DND-41 (cell line): ENCODE data around the gene PRRT1B.
"Not testable (repeated sequence)": the region's sequence is repeated elsewhere in the genome, so short reads cannot be mapped to it uniquely, and the experiment has no call there.

ENCODE experiments used
- ATAC-seq: fragments of 200-7000 bp; cut with Tn5 transposase; 3 replicates; pipeline ENCODE4 v1.9.1; 2021; ENCODE audit warnings: low read depth; ENCODE audit not compliant: insufficient read depth
- DNase-seq: peaks from one replicate; pipeline ENCODE4 v3.0.0-alpha.2; 2020
- H2AFZ ChIP-seq: 2 replicates; pipeline ENCODE4 v1.6.0; 2012; ENCODE audit warnings: low read depth, low read length
- H3K27ac ChIP-seq: 2 replicates; pipeline ENCODE4 v1.5.1; 2012; ENCODE audit warnings: low read length, inconsistent platforms
- H3K27me3 ChIP-seq: fragments of 200-600 bp; sonication (generic); 2 replicates; pipeline ENCODE4 v1.6.0; 2012; ENCODE audit warnings: low read length, mild to moderate bottlenecking, inconsistent platforms; ENCODE audit not compliant: insufficient read depth, poor library complexity
- H3K36me3 ChIP-seq: 2 replicates; pipeline ENCODE4 v1.5.1; 2012; ENCODE audit warnings: low read length, inconsistent platforms; ENCODE audit not compliant: insufficient read depth
- H3K4me1 ChIP-seq: 2 replicates; pipeline ENCODE4 v1.5.1; 2012; ENCODE audit warnings: mild to moderate bottlenecking, low read length; ENCODE audit not compliant: insufficient read depth
- H3K4me2 ChIP-seq: 2 replicates; pipeline ENCODE4 v1.6.0; 2012; ENCODE audit warnings: mild to moderate bottlenecking, moderate library complexity, low read length, inconsistent platforms; ENCODE audit not compliant: insufficient read depth
- H3K4me3 ChIP-seq, 2 experiments: fragments of 200-600 bp in 1 of 2; shearing (Covaris generic) in 1 of 2; 2 replicates each; pipeline ENCODE4 v1.5.1; 2012 to 2016; ENCODE audit warnings: inconsistent platforms in 2 of 2, low read length in 2 of 2, mild to moderate bottlenecking in 2 of 2, low read depth in 1 of 2, moderate library complexity in 1 of 2
- H3K79me2 ChIP-seq: 2 replicates; pipeline ENCODE4 v1.6.0; 2012; ENCODE audit warnings: low read length, inconsistent platforms; ENCODE audit not compliant: insufficient read depth
- H3K9ac ChIP-seq: 2 replicates; pipeline ENCODE4 v1.6.0; 2012; ENCODE audit warnings: low read depth, mild to moderate bottlenecking, inconsistent platforms, low read length, moderate library complexity
- H3K9me3 ChIP-seq: 2 replicates; pipeline ENCODE4 v1.5.1; 2012; ENCODE audit warnings: low read length, moderate library complexity, mild to moderate bottlenecking, inconsistent platforms; ENCODE audit not compliant: insufficient read depth, severe bottlenecking
- H4K20me1 ChIP-seq: 2 replicates; pipeline ENCODE4 v1.6.0; 2012; ENCODE audit warnings: low read length; ENCODE audit not compliant: insufficient read depth
- EZH2 ChIP-seq: IDR thresholded peaks from 3 replicates; pipeline ENCODE4 v1.6.1; 2012; ENCODE audit warnings: borderline replicate concordance, low read depth, mild to moderate bottlenecking, moderate library complexity, low read length, inconsistent platforms; ENCODE audit not compliant: severe bottlenecking
- TF ChIP-seq, protein P1 (sequence below): IDR thresholded peaks from 2 replicates; pipeline ENCODE4 v1.5.1; 2012; ENCODE audit warnings: borderline replicate concordance, low read length, moderate library complexity, mild to moderate bottlenecking; ENCODE audit not compliant: poor library complexity, severe bottlenecking; ENCODE audit errors: extremely low read depth

The PRRT1B gene

DNA sequence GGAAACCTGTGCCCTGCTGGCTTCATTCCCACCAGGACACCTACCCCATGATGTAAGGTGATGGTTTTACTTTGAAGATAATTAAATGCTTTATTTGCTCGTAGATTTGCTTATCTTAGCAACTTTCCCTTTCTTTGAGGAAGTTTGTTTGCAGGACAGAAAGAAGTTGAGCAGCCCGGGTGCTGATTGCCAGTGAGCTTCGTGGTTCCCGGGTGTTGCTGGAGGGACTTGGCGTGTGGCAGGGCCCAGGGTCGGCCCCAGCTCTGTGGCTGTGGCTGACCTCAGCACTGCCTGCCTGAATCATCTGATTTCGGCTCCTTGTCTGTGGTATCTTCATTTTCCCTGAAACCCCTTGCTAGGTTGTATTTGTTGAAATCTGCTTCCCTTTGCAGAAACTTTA lies 33.9 kb upstream of the PRRT1B start:
- no peaks in the 10 kb centered on the region for H4K20me1 ChIP-seq
- ATAC-seq (no peak), DNase-seq (no peak)
- no peaks in the 10 kb centered on the region for H3K9me3 ChIP-seq
- no peaks in the 10 kb centered on the region for H3K27me3 ChIP-seq
- H3K36me3 ChIP-seq = peaks cover 68% of the 10 kb centered on the region
- H2AFZ ChIP-seq = no peak overlapping the region
- H3K4me1 ChIP-seq = no peaks in the 10 kb centered on the region
- no peak overlapping the region for H3K9ac ChIP-seq
- no peak overlapping the region for H3K4me2 ChIP-seq
- H3K27ac ChIP-seq = no peak overlapping the region
- no peak overlapping the region for H3K4me3 ChIP-seq
- TF ChIP-seq, protein P1, sequence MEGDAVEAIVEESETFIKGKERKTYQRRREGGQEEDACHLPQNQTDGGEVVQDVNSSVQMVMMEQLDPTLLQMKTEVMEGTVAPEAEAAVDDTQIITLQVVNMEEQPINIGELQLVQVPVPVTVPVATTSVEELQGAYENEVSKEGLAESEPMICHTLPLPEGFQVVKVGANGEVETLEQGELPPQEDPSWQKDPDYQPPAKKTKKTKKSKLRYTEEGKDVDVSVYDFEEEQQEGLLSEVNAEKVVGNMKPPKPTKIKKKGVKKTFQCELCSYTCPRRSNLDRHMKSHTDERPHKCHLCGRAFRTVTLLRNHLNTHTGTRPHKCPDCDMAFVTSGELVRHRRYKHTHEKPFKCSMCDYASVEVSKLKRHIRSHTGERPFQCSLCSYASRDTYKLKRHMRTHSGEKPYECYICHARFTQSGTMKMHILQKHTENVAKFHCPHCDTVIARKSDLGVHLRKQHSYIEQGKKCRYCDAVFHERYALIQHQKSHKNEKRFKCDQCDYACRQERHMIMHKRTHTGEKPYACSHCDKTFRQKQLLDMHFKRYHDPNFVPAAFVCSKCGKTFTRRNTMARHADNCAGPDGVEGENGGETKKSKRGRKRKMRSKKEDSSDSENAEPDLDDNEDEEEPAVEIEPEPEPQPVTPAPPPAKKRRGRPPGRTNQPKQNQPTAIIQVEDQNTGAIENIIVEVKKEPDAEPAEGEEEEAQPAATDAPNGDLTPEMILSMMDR = no peak
- no peak for TF ChIP-seq EZH2
- no peaks in the 10 kb centered on the region for H3K79me2 ChIP-seq

DNA sequence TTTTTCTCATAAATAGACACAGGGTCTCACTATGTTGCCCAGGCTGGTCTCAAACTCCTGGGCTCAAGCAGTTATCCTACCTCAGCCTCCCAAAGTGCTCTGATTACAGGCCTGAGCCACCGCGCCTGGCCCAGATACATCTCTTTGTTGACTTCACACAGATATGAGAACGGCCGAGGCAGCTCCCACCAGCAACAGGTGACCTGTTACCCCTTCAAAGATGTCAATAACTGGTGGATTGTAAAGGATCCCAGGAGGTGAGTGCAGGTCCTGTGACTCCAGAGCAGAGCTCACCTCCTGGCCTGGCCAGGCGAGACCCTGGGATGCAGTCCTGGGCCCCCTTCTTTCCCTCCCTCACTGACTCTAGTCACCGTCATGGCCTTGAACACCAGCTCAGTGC lies 33.4 kb upstream of the PRRT1B start:
- Histone ChIP-seq H3K9ac (no peak overlapping the region), H4K20me1 (no peaks in the 10 kb centered on the region), H3K27me3 (no peaks in the 10 kb centered on the region), H2AFZ (no peak overlapping the region), H3K4me2 (no peak overlapping the region), H3K4me1 (no peaks in the 10 kb centered on the region), H3K36me3 (peaks cover 73% of the 10 kb centered on the region), H3K79me2 (no peaks in the 10 kb centered on the region), H3K27ac (no peak overlapping the region), H3K4me3 (no peak overlapping the region), H3K9me3 (no peaks in the 10 kb centered on the region)
- DNase-seq = no peak
- no peak for ATAC-seq
- no peak for TF ChIP-seq EZH2
- TF ChIP-seq, protein P1 = no peak

DNA sequence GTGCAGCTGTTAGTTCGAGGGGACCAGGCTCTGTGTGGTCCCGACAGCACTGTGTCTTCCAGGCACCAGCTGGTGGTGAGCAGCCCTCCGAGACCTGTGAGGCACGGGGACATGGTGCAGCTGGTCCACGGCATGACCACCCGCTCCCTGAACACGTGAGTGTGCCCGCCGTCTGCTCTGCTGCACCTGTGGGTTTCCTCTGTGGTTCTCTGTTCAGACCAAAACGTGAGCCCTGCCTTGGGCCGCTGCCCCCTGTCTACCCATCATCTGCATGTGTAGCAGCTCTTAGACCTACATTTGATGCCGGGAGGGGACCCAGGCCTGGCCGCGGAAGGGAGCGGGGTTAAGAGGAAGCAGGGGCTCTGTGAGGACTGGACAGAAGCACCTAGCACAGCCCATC lies 32.1 kb upstream of the PRRT1B start:
- Histone ChIP-seq H3K27me3 (no peaks in the 10 kb centered on the region), H3K27ac (no peak overlapping the region), H3K9me3 (no peaks in the 10 kb centered on the region), H3K4me2 (no peak overlapping the region), H3K4me3 (no peak overlapping the region), H3K36me3 (peaks cover 75% of the 10 kb centered on the region), H3K4me1 (no peaks in the 10 kb centered on the region), H2AFZ (no peak overlapping the region), H4K20me1 (no peaks in the 10 kb centered on the region), H3K9ac (no peak overlapping the region), H3K79me2 (no peaks in the 10 kb centered on the region)
- ATAC-seq (no peak), DNase-seq (no peak)
- TF ChIP-seq, protein P1 = no peak
- TF ChIP-seq EZH2 = no peak

DNA sequence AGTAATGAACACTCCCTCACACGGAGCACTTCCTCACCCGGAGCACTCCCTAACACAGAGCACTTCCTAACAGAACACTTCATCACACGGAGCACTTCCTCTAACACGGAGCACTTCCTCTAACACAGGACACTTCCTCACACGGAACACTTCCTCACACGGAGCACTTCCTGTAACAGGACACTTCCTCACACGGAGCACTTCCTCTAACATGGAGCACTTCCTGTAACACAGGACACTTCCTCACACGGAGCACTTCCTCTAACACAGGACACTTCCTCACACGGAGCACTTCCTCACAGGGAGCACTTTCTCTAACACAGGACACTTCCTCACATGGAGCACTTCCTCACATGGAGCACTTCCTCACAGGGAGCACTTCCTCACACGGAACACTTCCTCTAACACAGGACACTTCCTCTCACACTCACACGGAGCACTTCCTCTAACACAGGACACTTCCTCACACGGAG lies 29.7 kb upstream of the PRRT1B start:
- not testable (repeated sequence) for DNase-seq, H3K27me3 ChIP-seq, H3K4me3 ChIP-seq, H3K79me2 ChIP-seq, ATAC-seq, H4K20me1 ChIP-seq, H3K4me1 ChIP-seq, H3K9ac ChIP-seq, H2AFZ ChIP-seq, H3K9me3 ChIP-seq, H3K27ac ChIP-seq, H3K4me2 ChIP-seq
- peaks cover 87% of the 10 kb centered on the region for H3K36me3 ChIP-seq
